Skin epidermis (tissue), 12 donors: ENCODE data around the gene IQCB1.
A peak's percentile ranks its signal among the peaks of the same experiment; 100 is the strongest.
"Not testable (repeated sequence)": the region's sequence is repeated elsewhere in the genome, so short reads cannot be mapped to it uniquely, and the experiment has no call there.

Source experiments
- H3K27ac ChIP-seq, 21 experiments: fragments of 200-600 bp; sonication (generic) in 11 of 21; one replicate each; pipeline ENCODE4 v1.5.0; 2020; ENCODE audit warnings: mild to moderate bottlenecking in 3 of 21, inconsistent platforms in 2 of 21, moderate library complexity in 2 of 21
- H3K4me3 ChIP-seq, 7 experiments: fragments of 200-600 bp; sonication (generic) in 2 of 7; one replicate each; pipeline ENCODE4 v1.5.0; 2020; ENCODE audit warnings: inconsistent platforms in 2 of 7, mild to moderate bottlenecking in 2 of 7, moderate library complexity in 1 of 7

The IQCB1 gene

DNA sequence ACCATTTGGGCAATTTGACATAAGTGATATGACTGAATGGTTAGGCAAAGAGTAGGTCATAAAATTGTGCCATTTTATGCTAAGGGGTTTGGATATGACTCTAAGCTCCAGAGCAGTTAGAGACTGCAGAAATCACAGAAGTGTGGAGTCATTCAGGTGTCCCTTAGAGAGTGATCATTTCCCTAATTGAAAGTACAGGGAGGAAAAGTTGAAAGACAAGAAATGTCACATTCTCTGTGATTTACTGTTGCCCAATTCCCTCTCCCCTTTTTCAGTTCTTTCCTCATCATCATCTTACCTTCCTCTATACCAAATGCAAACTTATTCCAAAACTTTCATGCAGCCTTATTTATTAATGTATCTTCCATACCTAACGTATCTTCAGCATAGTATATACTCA, 82.6 kb downstream of the IQCB1 start:
- H3K4me3 ChIP-seq, result no peak overlapping the region
- no peak overlapping the region for H3K27ac ChIP-seq

DNA sequence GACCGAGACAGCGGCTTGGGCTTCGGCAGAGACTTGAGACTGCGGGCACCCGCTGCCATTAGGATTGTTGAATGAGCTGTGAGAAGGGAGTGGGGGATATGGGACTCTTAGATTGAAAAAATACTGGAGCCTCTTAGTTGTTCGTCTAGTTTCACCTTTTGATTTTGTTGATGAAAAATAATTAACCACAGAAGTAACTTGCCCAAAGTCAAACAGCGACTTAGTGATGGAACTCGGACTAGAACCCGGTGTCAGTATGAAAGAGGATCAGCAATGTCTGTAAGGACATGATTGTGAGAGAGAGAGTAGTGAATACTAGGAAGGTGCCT, 84.8 kb downstream of the IQCB1 start:
- Histone ChIP-seq H3K27ac (peak overlapping the region in 20 of 21 experiments; percentile 20 to 98 (median 78)), H3K4me3 (peak overlapping the region; percentile 62 to 96 (median 87))

DNA sequence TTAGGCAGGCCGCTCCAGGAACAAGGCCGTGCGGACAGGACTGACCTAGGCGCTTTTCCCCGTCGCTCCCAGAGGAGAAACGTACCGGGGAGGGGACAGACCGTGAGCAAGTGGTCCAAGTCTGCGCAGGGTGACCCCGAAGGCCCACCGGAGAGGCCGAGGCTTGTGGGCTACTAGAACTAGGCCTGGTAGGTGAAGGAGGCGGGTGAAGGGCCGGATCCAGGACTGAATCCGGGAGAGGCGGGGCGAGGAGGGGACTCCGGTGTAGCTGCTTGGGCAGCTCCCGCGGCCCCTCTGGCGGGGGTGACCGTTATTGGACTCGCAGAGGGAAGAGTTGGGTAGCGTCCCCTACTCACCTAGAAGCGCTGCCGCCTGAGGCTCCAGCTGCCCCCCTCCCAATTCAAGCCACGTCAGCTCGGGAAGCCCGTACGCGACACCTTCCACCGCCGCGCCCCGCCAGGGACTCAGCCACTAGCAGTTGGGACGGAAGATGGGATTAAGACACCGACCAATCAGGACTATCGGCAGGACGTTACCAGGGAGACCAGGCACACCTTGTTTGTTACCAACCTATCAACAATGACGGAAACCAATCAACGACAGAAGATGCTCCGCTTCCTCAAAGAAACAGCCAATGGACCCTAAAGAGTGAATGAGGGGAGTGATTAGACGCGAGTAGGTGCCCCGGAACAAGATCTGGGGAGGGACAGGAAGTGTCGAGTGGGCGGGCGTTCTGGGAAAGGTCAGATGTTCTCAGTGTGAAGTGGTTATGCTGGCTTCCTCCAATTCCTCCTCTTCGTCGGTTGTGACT, 85.4 kb downstream of the IQCB1 start, which contains the start of gene GOLGB1:
GOLGB1 (minus strand) TSS at position 466 of the 811 bp plus-strand sequence. CDS start 18,770 bp downstream, outside the sequence.
- Histone ChIP-seq H3K4me3 (peak within 1 kb of the TSS; percentile 62 to 96 (median 87)), H3K27ac (peak within 1 kb of the TSS; percentile 73 to 98 (median 90))

DNA sequence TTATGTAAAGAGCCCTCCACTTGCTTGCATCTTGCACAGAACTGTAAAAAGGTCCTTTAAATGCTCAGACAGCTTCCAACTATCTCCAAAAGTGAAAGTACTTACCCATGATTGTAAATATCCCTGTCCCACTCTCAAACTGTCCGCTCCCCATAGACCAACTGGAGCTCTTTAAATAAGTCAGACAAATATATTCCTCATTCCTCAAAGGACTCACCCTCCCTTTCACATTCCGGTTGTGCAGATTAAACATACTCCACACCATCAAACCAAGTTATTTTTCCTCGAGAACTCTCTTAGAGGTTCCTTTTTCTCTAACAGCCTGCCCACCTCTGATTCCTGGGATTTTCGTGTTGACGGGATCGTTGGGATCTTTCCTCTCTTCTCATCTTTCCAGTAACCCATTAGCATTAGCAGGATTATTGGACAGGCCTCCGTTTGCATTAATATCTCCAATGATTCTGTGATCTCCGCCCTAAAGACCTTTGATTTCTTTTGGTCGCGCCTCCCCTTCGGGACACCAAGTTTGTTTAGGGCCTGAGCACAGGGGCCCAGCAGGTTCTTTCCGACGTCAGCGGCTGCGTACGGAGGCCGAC, 86.1 kb downstream of the IQCB1 start:
- peak overlapping the region; percentile 73 to 98 (median 90) for H3K27ac ChIP-seq
- H3K4me3 ChIP-seq, result peak overlapping the region; percentile 62 to 96 (median 87)

DNA sequence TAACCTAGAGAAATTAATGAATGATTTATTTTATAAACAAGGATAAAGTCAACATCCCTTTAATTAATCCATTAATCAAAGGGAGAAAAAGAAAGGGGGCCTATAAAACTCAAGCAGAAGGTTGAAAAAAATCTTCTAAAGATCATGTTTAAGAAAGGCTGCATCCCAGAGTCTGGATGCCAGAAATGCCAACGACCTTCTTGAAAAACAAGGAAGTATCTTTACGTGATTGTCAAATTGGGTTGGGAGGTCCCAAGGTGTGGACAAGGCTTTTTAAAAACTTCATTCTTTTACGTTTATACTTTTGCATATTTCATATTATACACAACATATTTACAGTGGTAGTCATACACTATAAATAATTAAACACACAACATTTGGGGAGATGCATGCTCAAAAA, 86.9 kb downstream of the IQCB1 start:
- H3K4me3 ChIP-seq, result peak overlapping the region in 3 of 7 experiments; percentile 67 to 96 (median 92)
- H3K27ac ChIP-seq, result peak overlapping the region in 3 of 21 experiments; percentile 87 to 91 (median 87)

DNA sequence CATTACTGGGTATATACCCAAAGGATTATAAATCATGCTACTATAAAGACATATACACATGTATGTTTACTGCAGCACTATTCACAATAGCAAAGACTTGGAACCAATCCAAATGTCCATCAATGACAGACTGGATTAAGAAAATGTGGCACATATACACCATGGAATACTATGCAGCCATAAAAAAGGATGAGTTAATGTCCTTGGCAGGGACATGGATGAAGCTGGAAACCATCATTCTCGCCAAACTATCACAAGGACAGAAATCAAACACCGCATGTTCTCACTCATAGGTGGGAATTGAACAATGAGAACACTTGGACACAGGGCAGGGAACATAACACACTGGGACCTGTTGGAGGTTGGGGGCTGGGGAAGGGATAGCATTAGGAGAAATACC, 91.8 kb downstream of the IQCB1 start:
- not testable (repeated sequence) for H3K4me3 ChIP-seq, H3K27ac ChIP-seq

DNA sequence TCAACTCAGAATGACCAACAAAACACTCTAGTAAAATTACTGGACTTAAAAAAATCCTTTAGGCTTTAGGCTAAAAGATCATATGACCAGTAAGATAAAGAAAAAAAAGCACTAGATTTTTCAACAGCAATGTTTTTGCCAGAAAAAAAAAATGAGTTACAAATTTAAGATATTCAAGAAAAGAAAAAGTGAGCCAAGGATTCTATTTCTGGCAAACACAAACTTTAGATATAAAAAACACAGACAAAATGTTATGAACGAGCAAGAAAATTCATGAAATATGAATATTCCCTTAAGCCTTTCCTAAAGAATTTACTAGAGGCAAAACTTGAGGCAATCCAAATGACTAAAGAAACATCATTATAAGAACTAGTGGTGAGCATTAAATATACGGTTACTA, 94.0 kb downstream of the IQCB1 start:
- no peak overlapping the region for H3K27ac ChIP-seq

DNA sequence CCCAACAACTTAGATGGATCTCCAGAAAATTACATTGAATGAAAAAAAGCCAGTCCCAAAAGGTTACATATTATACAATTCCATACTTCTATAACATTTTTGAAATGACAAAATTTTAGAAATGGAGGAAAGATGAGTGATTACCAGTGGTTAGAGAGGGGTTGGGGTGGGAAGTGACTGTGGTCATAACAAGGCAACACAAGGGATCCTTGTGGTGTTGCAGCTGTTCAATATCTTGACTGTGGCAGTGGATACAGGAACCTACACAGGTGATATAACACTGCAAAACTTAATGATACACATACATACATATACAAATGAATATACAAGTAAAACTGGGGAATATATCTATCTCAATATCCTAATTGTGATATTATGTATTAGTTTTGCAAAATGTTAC, 95.0 kb downstream of the IQCB1 start:
- H3K27ac ChIP-seq, result no peak overlapping the region
- no peak overlapping the region for H3K4me3 ChIP-seq

More for the DNA sequence above, 94.0 kb downstream of the IQCB1 start:
- no peak overlapping the region for H3K4me3 ChIP-seq

DNA sequence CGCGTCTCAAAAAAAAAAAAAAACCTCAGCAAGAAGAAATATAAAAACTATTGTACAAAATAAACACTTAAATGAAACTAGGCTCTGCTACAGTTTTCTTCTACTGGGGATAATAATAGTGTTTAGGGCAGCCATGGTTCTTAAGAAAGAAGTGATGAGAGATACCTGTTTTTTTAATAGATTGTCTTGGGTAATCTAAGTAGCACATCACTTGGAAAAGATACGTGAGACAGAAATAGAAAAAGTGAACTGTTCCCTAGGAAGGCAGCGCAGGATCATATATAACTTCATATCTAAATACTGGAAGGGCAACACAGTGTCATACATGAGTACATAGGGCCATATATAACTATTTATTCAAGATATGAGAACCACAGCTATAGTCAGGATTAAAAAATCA, 97.2 kb downstream of the IQCB1 start:
- Histone ChIP-seq H3K4me3 (no peak overlapping the region), H3K27ac (no peak overlapping the region)

DNA sequence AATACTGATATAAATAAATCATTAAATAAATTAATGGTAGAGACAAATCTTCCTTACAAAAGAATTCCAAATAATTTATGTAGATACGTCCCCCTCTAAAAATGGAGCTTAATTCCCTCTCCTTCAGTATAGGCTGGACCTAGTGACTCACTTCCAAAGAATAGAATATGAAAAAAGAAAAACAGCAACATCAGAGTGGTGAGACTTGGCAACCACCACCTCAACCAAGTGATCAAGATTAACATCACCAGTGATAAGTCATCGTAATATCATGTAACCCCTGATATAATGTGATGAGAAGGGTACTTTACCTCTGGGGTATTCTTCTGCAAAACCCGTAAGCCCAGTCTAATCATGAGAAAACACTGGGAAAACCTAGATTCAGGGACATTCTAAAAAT, 98.7 kb downstream of the IQCB1 start:
- Histone ChIP-seq H3K4me3 (no peak overlapping the region), H3K27ac (no peak overlapping the region)

DNA sequence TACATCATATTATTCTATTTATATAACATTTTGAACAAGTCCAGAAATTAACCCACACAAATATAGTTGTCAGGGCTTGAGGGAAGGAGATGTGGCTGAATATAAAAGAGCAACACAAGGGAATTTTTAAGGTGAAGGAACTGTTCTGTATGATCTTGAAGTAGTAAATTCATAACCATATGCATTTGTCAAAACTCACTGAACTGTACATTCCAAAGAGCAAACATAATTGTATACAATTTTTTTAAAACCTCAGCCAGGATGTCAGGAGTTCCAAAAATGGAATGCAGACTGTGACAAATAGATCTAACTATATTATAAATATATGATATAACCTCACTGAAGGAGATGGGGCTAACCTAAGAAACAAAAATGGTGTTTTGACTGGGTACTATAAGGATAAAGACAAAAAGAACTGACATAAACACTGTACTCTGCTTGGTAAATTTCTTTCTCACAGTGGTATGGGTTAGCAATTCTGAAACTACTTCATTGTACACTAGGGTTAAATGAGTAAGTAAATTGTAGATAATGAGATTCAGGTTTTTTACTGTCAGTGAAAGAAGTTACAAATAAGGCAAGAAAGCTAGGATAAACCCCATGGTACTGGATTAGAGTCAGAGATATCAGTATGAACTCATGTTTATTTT, 99.7 kb downstream of the IQCB1 start:
- Histone ChIP-seq H3K4me3 (no peak overlapping the region), H3K27ac (no peak overlapping the region)

DNA sequence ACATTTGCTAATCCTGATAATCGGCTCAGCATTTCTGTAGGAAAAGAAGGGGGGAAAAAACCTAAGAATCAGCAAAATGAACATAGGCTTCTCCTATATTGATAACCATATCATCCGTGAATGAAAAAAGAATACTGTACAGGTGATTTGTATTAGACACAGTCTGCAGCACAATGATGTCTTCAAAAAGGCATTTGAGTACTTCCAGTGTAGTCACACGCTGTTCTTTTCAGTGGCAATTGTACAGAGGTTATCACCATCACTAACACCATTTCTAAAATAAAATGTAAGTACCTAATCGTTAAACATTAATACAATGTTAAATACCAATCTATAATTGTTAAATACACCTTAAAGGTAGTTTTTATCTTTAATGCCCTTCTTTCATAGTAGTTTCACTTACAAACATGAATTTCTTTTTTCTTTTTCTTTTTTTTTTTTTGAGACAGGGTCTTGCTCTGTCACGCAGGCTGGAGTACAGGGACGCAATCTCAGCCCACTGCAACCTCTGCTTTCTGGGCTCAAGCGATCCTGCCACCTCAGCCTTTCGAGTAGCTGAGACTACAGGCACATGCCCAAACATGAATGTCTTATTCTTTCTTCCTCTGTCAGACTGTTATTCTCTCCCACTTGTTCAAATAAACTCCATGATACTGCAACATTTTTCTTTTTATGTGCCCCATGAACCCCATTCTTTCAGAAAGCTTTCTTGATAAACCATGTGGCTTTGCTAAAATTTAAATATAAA, 103.7 kb downstream of the IQCB1 start:
- no peak overlapping the region for H3K27ac ChIP-seq
- H3K4me3 ChIP-seq, result no peak overlapping the region

DNA sequence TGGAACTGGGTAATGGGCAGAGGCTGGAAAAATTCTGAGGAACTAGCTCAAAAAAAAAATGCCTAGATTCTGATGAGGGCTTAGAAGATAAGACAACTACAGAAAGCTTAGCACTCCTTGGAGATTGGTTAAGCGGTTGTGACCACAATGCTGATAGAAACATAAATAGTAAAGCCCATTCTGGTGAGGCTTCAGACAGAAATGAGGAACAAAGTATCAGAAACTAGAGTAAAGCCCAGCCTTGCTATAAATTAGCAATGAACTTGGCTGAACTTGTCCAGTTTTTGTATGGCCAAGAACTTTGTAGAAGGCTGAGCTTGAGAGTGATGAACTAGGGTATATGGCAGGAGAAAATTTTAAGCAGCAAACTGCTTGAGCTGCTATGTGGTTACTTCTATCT, 110.7 kb downstream of the IQCB1 start:
- H3K4me3 ChIP-seq, result no peak overlapping the region
- no peak overlapping the region for H3K27ac ChIP-seq

DNA sequence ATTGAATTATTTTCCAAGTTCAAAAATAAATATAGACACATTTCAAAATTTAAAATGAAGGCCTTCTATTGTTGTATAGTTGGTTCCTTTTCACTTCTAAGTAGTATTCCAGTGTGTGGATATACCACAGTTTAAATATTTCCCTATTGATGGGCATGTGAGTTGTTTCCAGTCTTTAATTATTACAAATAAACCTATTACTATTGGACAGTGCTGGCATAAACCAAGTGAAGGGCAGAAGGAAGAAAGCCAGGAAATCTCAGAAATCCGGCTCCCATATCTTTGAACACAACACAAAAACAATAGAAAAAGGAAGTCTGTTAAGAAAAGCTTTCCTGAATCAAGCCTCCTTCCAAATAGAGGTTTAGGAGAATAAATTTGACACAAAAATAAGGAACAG, 111.4 kb downstream of the IQCB1 start:
- no peak overlapping the region for H3K4me3 ChIP-seq
- H3K27ac ChIP-seq, result no peak overlapping the region

DNA sequence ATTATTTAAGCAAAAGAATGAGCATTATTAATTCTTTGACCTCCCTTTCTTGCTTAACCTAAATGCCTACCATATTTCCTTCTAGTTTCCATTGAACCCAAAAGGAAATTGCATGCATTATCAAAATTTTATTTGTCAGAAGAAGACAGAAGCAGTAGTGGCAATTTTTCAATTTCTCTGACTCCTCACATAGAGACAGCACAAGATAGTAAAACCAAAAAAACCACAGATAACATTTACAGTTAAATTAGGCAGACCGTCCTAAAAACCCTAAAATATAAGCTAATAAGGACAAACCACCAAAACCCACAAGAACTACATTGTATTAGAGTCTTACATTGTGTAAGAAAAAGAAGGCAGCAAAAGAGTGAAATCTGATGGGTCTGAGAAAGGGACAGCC, 112.4 kb downstream of the IQCB1 start:
- Histone ChIP-seq H3K27ac (no peak overlapping the region), H3K4me3 (no peak overlapping the region)

DNA sequence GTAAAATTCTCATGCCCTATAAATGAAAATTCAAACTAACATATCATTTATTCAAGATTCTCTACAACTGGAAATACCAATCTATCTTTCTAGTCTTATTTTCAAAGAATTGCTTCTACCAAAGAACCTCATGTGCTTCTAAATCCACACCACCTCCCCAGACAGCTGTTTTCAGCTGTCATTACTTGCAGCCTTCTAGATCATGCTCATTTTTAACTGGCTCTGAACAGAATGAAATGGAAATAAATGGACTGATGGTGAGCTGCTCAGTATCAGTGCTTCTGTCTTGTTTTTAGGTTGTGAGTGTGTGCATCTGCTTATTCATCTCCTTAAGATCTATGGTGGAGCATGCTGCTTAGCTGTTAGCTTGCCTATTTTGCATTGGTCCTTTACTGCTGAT, 114.7 kb downstream of the IQCB1 start:
- H3K4me3 ChIP-seq, result no peak overlapping the region
- no peak overlapping the region for H3K27ac ChIP-seq
